ENCODE results near the gene CTNNAL1.
"Not testable (repeated sequence)": the region's sequence is repeated elsewhere in the genome, so short reads cannot be mapped to it uniquely, and the experiment has no call there.

Gene CTNNAL1

GRCh38 chr9:108934323-108934893 is 78.9 kb downstream of the CTNNAL1 start, which contains the start of gene ABITRAM:
Gene ABITRAM (plus strand): TSS chr9:108934400. CDS start chr9:108934487, 87 bp downstream.
- peak within 1 kb of the TSS; percentile 96 for H3K4me3 ChIP-seq (replicated peaks; ENCODE audit: low read depth, low read length)
- peak; percentile 86 for DNase-seq (ENCODE audit: low read depth)
- TF ChIP-seq CTCF (IDR thresholded peaks at IDR 0.05; ENCODE audit: low read length, missing control alignments): no peak

GRCh38 chr9:108933718-108934322 is 79.5 kb downstream of the CTNNAL1 start, which contains the start of gene ELP1:
Gene ELP1 (minus strand): TSS chr9:108934124. CDS start chr9:108931146, 2,978 bp downstream.
- peak within 1 kb of the TSS; percentile 96 for H3K4me3 ChIP-seq (replicated peaks; ENCODE audit: low read depth, low read length)
- peak; percentile 96 for DNase-seq (ENCODE audit: low read depth)
- peak; percentile 33 for TF ChIP-seq CTCF (IDR thresholded peaks at IDR 0.05; ENCODE audit: low read length, missing control alignments)

- peak; percentile 12 for DNase-seq (ENCODE audit: low read depth)
- peak overlapping the region; percentile 96 for H3K4me3 ChIP-seq (replicated peaks; ENCODE audit: low read depth, low read length)
Observed at GRCh38 chr9:108933231-108933717, 80.0 kb downstream of the CTNNAL1 start.

GRCh38 chr9:108928386-108928785 is 84.9 kb downstream of the CTNNAL1 start:
- DNase-seq (ENCODE audit: low read depth): no peak
- H3K4me3 ChIP-seq (replicated peaks; ENCODE audit: low read depth, low read length): no peak overlapping the region
- no peak for TF ChIP-seq CTCF (IDR thresholded peaks at IDR 0.05; ENCODE audit: low read length, missing control alignments)

More at GRCh38 chr9:108933231-108933717, 80.0 kb downstream of the CTNNAL1 start:
- no peak for TF ChIP-seq CTCF (IDR thresholded peaks at IDR 0.05; ENCODE audit: low read length, missing control alignments)

GRCh38 chr9:108924466-108924865 is 88.8 kb downstream of the CTNNAL1 start:
- no peak for TF ChIP-seq CTCF (IDR thresholded peaks at IDR 0.05; ENCODE audit: low read length, missing control alignments)
- no peak for DNase-seq (ENCODE audit: low read depth)
- no peak overlapping the region for H3K4me3 ChIP-seq (replicated peaks; ENCODE audit: low read depth, low read length)

GRCh38 chr9:108921200-108921599 is 92.1 kb downstream of the CTNNAL1 start:
- no peak for DNase-seq (ENCODE audit: low read depth)
- no peak overlapping the region for H3K4me3 ChIP-seq (replicated peaks; ENCODE audit: low read depth, low read length)
- TF ChIP-seq CTCF (IDR thresholded peaks at IDR 0.05; ENCODE audit: low read length, missing control alignments): no peak

- DNase-seq (ENCODE audit: low read depth); H3K4me3 ChIP-seq (replicated peaks; ENCODE audit: low read depth, low read length): not testable (repeated sequence)
Observed at GRCh38 chr9:108920401-108920800, 92.9 kb downstream of the CTNNAL1 start.

Data from fibroblast of pulmonary artery (primary cell).